ENCODE measurements around the gene SCUBE1.

DNA sequence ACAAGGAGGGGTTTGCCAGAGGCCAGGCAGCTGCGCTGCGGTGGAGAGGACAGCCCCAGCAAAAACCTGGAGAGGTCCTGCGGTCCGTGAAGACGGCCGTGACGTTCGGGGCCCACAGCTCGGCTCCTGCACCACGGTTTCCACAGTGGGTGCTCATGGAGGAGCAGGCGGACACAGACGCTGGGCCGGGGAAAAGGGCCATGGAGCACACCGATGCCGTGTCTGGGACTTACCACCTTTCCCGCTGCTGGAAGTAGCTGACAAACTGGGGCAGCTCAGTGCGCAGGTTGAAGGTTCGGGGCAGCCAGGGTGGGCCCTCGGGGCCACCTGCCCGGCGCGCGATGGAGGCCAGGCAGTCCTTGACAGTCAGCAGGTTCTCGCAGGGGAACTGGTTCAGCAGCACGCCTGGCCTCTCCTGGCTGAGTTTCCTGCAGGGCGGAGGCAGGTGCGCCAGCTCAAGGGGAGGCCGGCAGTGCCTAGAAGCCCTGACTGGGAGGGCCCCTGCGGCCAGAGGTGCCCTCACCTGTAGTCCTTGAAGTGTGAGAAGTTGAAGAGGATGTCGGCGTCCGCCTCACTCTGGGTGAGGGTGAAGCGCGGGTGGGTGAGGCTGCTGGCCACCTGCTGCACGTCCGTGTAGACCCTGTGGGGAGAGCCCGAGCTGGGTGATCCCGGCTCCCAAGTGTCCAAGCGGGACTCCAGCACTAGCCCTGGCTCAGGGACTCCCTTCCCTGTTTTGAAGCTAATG, 169.0 kb downstream of the SCUBE1 start:
- TF ChIP-seq, protein P1, sequence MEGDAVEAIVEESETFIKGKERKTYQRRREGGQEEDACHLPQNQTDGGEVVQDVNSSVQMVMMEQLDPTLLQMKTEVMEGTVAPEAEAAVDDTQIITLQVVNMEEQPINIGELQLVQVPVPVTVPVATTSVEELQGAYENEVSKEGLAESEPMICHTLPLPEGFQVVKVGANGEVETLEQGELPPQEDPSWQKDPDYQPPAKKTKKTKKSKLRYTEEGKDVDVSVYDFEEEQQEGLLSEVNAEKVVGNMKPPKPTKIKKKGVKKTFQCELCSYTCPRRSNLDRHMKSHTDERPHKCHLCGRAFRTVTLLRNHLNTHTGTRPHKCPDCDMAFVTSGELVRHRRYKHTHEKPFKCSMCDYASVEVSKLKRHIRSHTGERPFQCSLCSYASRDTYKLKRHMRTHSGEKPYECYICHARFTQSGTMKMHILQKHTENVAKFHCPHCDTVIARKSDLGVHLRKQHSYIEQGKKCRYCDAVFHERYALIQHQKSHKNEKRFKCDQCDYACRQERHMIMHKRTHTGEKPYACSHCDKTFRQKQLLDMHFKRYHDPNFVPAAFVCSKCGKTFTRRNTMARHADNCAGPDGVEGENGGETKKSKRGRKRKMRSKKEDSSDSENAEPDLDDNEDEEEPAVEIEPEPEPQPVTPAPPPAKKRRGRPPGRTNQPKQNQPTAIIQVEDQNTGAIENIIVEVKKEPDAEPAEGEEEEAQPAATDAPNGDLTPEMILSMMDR (IDR thresholded peaks at IDR 0.05; ENCODE audit: low read depth, low read length) = no peak
- TF ChIP-seq, protein P2, sequence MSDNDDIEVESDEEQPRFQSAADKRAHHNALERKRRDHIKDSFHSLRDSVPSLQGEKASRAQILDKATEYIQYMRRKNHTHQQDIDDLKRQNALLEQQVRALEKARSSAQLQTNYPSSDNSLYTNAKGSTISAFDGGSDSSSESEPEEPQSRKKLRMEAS (IDR thresholded peaks at IDR 0.05; ENCODE audit: low read depth, low read length) = no peak
